Panc1 (cell line): Measurements from ENCODE around the gene GRID1. TPM values are rescaled to one million over a fixed set of nuclear protein-coding genes. Genes with fewer than 3 reads are reported as not detected.

Experiments used
- ATAC-seq: fragments of 200-7000 bp; cut with Tn5 transposase; 2 replicates; pipeline ENCODE4 v1.9.1; 2020; ENCODE audit warnings: mild to moderate bottlenecking, moderate library complexity
- BruUV-seq: library from RNA; stranded (reverse); fragments of 400-500 nt; replicated peaks from 2 replicates; lab custom pipeline; 2021; lab: Mats Ljungman, UMichigan
- CTCF ChIA-PET: fragments of 300-600 bp; sonication (Branson Sonifier 250); formaldehyde crosslinking; loops from one replicate; lab custom pipeline; 2022; ENCODE audit warnings: antibody characterized with exemption; lab: Charles Lee
- POLR2A ChIA-PET: fragments of 300-600 bp; sonication (Branson Sonifier 250); formaldehyde crosslinking; loops from one replicate; lab custom pipeline; 2022; ENCODE audit warnings: antibody characterized with exemption; lab: Charles Lee
- DNase-seq: peaks from one replicate; pipeline ENCODE4 v3.0.0-alpha.2; 2010; ENCODE audit warnings: low read depth, low spot score
- H3K27ac ChIP-seq: 2 replicates; pipeline ENCODE4 v1.5.1; 2011; ENCODE audit warnings: mild to moderate bottlenecking, low read length, inconsistent platforms
- H3K27me3 ChIP-seq: fragments of 200-500 bp; sonication (Bioruptor generic); 2 replicates; pipeline ENCODE4 v1.6.0; 2014; ENCODE audit warnings: low read length, inconsistent platforms; ENCODE audit not compliant: control insufficient read depth, insufficient read depth
- H3K36me3 ChIP-seq: fragments of 200-500 bp; sonication (Bioruptor generic); 2 replicates; pipeline ENCODE4 v1.5.1; 2014; ENCODE audit warnings: inconsistent platforms, mild to moderate bottlenecking, low read length, moderate library complexity; ENCODE audit not compliant: control insufficient read depth, insufficient read depth
- H3K4me1 ChIP-seq: 2 replicates; pipeline ENCODE4 v1.5.1; 2011; ENCODE audit warnings: inconsistent platforms, mild to moderate bottlenecking, low read length, moderate library complexity; ENCODE audit not compliant: control insufficient read depth, insufficient read depth
- H3K4me3 ChIP-seq, 2 experiments: 2 replicates each; pipeline ENCODE4 v1.5.1; 2011 to 2012; ENCODE audit warnings: low read depth in 2 of 2, low read length in 2 of 2, mild to moderate bottlenecking in 2 of 2, inconsistent platforms in 1 of 2, moderate library complexity in 1 of 2
- H3K9me3 ChIP-seq: fragments of 200-500 bp; sonication (Bioruptor generic); 2 replicates; pipeline ENCODE4 v1.5.1; 2014; ENCODE audit warnings: low read depth, mild to moderate bottlenecking, inconsistent platforms, low read length, moderate library complexity; ENCODE audit not compliant: control insufficient read depth, insufficient read depth
- CTCF ChIP-seq: fragments of 450-650 bp; IDR thresholded peaks from 2 replicates; pipeline ENCODE4 v1.5.1; 2017; ENCODE audit warnings: mild to moderate bottlenecking
- POLR2AphosphoS5 ChIP-seq: IDR thresholded peaks from 2 replicates; pipeline ENCODE4 v1.6.1; 2012; ENCODE audit warnings: mild to moderate bottlenecking, low read depth, low read length, moderate library complexity
- REST ChIP-seq, 2 experiments: IDR thresholded peaks; 2 replicates each; pipeline ENCODE4 v1.6.1; 2011 to 2012; ENCODE audit warnings: low read depth in 2 of 2, control low read depth in 1 of 2, low read length in 1 of 2, mild to moderate bottlenecking in 1 of 2, moderate library complexity in 1 of 2; ENCODE audit not compliant: insufficient read depth in 1 of 2
- SIN3A ChIP-seq: IDR thresholded peaks from 2 replicates; pipeline ENCODE4 v1.6.1; 2012; ENCODE audit warnings: low read depth, mild to moderate bottlenecking, low read length, moderate library complexity, borderline replicate concordance; ENCODE audit not compliant: insufficient read depth
- TCF7L2 ChIP-seq: IDR thresholded peaks from 2 replicates; pipeline ENCODE4 v1.6.1; 2011; ENCODE audit warnings: mild to moderate bottlenecking, low read depth, low read length, inconsistent platforms
- in situ Hi-C: cut with HindIII; loops from 2 replicates; pipeline ENCODE4 v1.10.0; 2016; ENCODE audit warnings: low sequenced_read_pairs, low pct_unique_long_range_greater_than_20kb
- intact Hi-C: fragments of 100-400 bp; cut with micrococcal nuclease; formaldehyde crosslinking; loops from one replicate; pipeline ENCODE4 v1.10.0; 2022; ENCODE audit not compliant: unreplicated experiment
- total RNA-seq: library from RNA; stranded (reverse); gene quantifications from one replicate; pipeline ENCODE4 v1.2.1, GENCODE V29; 2021; ENCODE audit not compliant: unreplicated experiment

GRID1 gene
- total RNA-seq, 1 experiment from 2014 or later: 2.3 TPM

- no peaks in the 10 kb centered on the region for H3K9me3 ChIP-seq
- TF ChIP-seq CTCF (no peak), POLR2AphosphoS5 (no peak), SIN3A (no peak), REST (IDR thresholded peaks at IDR 0.05; ENCODE audit: insufficient read depth in 1 of 2, low read depth in 2 of 2, low read length in 1 of 2) (no peak), TCF7L2 (no peak)
- H3K27me3 ChIP-seq: no peaks in the 10 kb centered on the region
- no peaks in the 10 kb centered on the region for H3K36me3 ChIP-seq
- ChIA-PET CTCF (interaction anchor here (0.6 kb wide), 1 partner anchor 68 kb away, joined by 5 read pairs; no protein-coding TSS in a partner anchor), POLR2A (interaction anchor here (0.6 kb wide), 1 partner anchor 184 kb away, joined by 6 read pairs; no protein-coding TSS in a partner anchor)
- intact Hi-C loops (no loop called here), in situ Hi-C loops (no loop called here)
- ATAC-seq: no peak
- H3K4me3 ChIP-seq: no peak overlapping the region
- BruUV-seq: no TSS peak
- no peak for DNase-seq
- no peak overlapping the region for H3K27ac ChIP-seq
- H3K4me1 ChIP-seq: no peaks in the 10 kb centered on the region
Observed at GRCh38 chr10:86393862-86394455, 27.4 kb upstream of the GRID1 start.

- DNase-seq (no peak), ATAC-seq (no peak; the same call in 1 of the 2 replicates)
- Histone ChIP-seq H3K36me3 (no peaks in the 10 kb centered on the region), H3K9me3 (no peaks in the 10 kb centered on the region), H3K27ac (no peak overlapping the region), H3K4me1 (no peaks in the 10 kb centered on the region), H3K27me3 (no peaks in the 10 kb centered on the region), H3K4me3 (no peak overlapping the region)
- ChIA-PET CTCF (no interaction called here), POLR2A (interaction anchor here (0.6 kb wide), 1 partner anchor 185 kb away, joined by 6 read pairs; no protein-coding TSS in a partner anchor)
- intact Hi-C loops (no loop called here), in situ Hi-C loops (no loop called here)
- BruUV-seq: no TSS peak
- no peak for TF ChIP-seq SIN3A
- no peak for TF ChIP-seq REST (IDR thresholded peaks at IDR 0.05; ENCODE audit: insufficient read depth in 1 of 2, low read depth in 2 of 2, low read length in 1 of 2)
- no peak for TF ChIP-seq POLR2AphosphoS5
- TF ChIP-seq TCF7L2: no peak
- no peak for TF ChIP-seq CTCF
Observed at GRCh38 chr10:86393362-86393761, 26.8 kb upstream of the GRID1 start.
